ENCODE data around the gene EVC2. TPM values are rescaled to one million over a fixed set of nuclear protein-coding genes. Genes with fewer than 3 reads are reported as not detected.

The EVC2 gene
- total RNA-seq, 1 donor from 2014 or later = 1.8 TPM

DNA sequence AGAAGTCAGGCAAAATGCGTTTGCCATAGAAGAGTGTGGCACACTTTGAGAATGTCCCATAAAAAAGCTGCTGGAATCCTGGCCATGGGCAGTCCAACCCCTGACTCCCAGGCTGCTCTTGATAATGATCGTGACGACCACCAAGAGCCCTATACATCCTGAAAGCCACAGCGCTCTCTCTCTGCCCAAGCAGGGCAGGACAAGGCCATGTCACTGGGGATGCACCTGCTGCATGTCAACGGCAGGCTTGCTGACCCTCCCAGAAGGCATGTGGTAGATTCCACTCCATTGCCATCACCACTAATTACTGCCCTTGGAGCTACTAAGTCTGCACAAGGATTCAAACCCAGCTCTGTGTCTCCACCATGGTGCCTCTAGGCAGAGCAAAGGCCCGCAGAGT lies 144.5 kb downstream of the EVC2 start:
- no peak for ATAC-seq

GRCh38 chr4:5562476-5562875 lies 145.9 kb downstream of the EVC2 start:
- no peak for ATAC-seq

- no peak for ATAC-seq
Measured at GRCh38 chr4:5561286-5561685, 147.1 kb downstream of the EVC2 start.

DNA sequence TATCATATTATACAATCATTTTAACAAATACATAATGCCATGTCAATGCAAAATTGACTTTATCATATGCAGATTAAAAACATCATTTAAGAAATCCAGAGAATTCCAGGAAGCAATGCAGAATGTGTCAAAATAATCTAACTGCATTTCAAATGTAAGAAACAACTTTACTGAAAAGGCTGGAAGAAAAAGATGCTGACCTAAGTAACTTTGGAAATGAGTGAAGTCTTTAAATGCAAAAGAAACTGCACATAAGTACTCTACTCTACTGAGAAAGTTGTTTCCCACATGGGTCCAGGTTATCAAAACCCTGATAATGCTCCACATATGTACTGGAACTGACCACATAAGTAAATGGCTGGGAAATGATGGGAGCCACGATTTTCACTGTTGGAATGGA lies 149.9 kb downstream of the EVC2 start:
- no peak for ATAC-seq

DNA sequence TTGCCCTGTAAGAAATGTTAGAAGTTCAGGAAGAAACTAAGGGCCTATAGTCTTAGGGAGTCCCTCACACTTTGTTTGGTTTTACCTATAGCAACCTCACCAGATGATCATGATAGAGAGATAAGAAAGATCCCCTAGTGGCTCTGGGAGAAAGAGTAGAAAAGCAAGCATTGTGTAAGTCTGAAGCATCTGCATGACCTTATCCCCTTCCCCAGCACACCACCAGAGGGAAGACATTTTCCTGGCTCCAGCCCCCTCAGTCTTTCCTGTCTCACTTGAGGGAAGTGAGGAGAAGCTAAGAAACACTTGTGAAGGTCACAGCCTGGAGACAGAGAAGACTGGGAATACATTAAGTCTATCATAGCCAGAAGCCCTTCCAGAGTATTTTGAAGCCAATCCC lies 154.0 kb downstream of the EVC2 start:
- no peak for ATAC-seq

DNA sequence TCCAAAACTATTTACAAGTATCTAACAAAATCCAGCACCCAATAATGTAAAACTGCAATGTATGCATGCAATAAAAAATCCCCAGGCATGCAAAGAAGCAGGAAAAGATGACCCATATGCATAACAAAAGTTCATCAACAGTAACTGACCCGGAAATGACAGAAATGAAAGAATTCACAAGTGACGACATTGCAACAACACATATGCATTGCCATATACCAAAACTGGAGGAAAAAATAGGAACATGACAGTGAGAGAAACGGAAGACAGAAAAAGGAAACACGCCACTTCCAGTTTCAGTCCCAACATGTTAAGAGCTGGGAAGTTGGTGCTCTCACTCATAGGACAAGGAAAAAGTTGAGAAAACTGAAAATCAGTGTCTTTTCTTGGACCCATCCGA lies 154.6 kb downstream of the EVC2 start:
- no peak for ATAC-seq

DNA sequence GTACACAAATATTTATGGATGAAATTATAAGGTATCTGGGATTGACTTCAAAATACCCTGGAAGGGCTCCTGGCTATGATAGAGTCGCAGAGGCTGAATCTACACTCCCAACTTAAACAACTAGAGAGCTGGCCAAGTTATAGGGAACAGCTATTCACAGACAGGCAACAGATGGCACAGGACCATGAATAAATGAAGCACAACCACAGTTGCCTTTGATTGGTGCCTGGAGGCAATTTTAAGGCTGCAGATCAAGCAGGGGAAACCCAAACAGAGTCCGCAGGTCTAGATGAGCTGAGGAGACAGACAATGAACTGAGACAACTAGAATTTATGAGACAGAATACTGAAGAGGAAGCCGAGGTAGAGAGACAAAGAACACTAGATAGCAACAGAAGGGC lies 155.9 kb downstream of the EVC2 start:
- ATAC-seq = no peak

- no peak for ATAC-seq
Measured at GRCh38 chr4:5547651-5548249, 160.6 kb downstream of the EVC2 start.

DNA sequence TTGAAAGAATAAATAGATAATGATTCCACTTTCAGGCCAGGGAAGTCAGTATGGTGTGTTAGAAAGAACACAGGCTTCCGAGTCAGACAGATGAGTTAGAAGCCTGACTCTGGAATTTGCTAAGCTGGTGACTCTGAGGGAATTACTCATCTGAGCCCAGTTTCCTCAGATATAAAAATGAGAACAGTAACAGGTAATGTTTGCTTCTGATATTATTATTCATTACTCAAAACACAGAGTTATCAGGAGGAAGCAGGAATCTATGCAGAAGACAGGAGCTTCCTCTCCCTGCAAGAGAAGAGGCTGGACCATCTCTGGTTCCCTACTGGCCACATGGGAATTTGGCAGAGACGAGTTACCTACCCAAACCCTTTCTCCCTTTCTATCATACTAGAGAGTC lies 163.1 kb downstream of the EVC2 start:
- ATAC-seq = no peak

- ATAC-seq = no peak
Measured at GRCh38 chr4:5544762-5545161, 163.6 kb downstream of the EVC2 start.

GRCh38 chr4:5543681-5544080 lies 164.7 kb downstream of the EVC2 start:
- ATAC-seq = no peak

- no peak for ATAC-seq
Measured at GRCh38 chr4:5541169-5541568, 167.2 kb downstream of the EVC2 start.

DNA sequence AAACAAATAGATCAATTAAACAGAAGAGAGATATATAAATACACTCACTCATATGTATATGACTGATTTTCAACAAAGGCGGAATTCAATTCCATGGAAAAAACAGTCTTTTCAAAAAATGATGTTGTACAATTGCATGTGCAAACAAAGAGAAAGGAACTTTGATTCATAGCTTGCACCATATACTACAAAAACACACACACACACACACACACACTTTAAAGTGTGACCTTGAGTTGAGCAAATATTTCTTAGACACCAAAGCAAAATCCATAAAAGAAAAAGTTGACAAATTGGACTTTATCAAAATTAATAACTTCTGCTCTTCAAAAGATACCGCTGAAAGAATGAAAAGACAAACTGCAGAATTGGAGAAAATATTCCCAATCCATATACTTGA lies 168.8 kb downstream of the EVC2 start:
- no peak for ATAC-seq

- ATAC-seq = no peak
Measured at GRCh38 chr4:5532100-5532499, 176.3 kb downstream of the EVC2 start.

DNA sequence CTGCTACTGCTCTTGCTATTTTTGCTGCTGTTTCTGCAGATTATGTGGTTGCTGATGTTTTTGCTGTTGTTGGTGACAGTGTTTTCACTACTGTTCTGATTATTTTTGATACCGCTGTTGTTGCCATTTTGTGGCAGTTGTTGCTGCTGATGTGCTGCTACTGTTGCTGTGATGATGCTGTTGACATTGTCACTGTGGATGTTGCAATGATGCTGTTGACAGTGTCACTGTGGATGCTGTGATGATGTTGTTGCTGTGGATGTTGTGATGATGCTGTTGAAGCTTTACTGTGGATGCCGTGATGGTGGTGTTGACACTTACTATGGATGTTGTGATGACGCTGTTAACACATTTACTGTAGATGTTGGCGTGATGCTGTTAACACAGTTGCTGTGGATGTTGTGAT lies 180.3 kb downstream of the EVC2 start:
- ATAC-seq = no peak

DNA sequence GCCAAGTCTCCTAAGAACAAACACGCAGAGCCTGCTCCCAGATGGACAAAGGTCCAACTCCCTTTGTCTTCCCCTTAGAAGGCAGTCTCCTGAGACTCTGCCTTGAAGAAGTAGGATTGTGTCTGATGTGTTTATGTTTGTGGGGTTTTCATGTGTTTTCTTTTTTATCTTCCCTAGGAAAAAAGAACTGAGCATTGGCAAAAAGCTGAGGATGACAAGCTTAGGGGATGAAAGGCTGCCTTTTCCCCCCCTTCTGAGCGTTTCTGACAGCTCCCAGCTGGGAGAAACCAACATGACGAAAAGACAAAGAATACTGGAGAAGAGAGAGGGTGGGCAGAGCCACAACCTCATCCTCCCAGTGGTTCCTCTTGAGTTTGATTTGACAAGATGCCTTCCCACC lies 181.1 kb downstream of the EVC2 start:
- ATAC-seq = no peak

- ATAC-seq = no peak
Measured at GRCh38 chr4:5526080-5526846, 182.1 kb downstream of the EVC2 start.

DNA sequence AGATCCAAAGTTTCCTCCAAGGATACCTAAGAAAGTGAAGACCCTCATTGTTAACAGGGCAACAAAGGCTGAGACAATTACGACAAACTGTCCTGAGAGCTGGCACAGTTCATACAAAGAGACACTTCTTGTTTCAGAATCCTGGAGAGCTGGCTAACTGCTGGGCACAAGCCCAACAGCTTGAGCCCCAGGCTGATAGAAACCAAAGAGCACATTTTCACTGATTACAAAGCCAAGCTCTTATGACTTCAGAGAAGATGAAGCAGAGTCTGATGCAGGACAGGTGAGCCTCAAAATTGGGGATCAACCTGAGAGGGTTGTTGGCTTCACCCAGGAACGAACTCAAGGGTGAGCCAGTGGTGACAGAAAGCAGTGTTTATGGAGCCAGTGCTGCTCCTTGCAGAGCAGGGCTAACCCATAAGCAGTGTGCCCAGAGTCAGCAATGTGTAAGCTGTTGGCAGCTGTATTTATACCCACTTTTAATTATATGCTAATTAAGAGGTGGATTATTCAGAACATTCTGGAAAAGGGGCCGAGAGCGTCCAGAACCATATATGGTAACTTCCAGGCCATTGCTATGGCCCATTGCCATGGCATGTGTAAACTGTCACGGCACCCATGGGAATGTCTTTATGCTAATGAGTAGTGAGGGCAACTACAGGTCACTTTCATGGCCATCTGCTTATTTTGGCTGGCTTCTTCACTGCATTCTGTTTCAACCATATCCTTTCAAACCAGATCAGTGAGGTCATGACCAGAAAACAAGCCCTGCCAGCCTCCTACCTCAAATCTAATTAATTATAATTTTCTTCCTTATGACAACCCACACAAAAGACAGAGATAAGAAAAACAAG lies 183.7 kb downstream of the EVC2 start:
- ATAC-seq = peak; percentile 85

DNA sequence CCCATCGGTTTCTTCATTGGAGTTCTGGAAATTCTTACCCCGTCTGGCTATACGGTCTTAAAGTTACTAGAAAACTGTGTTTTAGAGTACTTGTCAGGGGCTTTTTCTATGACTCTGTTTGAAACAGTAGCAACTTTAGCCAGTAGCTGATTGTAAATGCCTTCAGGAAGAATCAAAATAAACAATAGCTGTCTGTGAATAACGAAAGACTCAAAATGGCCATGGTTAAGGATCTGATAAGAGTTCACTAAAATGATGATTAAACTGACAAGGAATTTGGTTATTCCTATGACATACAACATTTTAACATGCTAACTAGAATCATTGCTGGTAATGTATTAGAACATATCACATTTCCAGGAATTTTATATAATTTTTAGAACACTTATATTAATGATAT lies 191.0 kb downstream of the EVC2 start:
- ATAC-seq = no peak

DNA sequence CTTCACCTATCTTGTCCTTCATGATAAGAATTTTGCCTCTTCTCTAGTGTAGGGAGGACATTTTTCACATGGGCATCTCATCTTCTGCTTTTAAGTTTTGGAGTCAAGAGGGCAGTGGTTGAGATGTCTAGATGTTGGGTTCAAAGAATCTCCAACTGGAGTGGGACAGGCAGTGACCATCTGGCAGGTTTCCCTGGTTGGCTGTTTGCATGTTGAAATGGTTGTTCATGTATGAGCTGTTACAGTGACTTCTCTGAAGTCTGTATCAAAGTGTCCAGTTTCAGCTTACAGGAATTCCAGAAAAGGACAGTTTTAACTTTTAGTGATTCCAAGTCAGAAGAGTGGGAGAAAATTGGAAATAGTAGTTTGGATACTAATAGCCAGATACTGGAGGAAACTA lies 192.7 kb downstream of the EVC2 start:
- no peak for ATAC-seq
